GM12891 (cell line): Measurements from ENCODE around the gene CRIM1.

Experiments used
- DNase-seq: peaks from one replicate; pipeline ENCODE4 v3.0.0; 2011; ENCODE audit warnings: low spot score; ENCODE audit not compliant: insufficient read length
- FAIRE-seq: peaks from 2 replicates; lab custom pipeline; 2011; peaks lifted over from hg19 to GRCh38; lab: Jason Lieb, UNC
- PAX5 ChIP-seq: IDR thresholded peaks from 2 replicates; pipeline ENCODE4 v1.6.1; 2011; ENCODE audit warnings: low read length, moderate library complexity, mild to moderate bottlenecking; ENCODE audit not compliant: insufficient read depth, severe bottlenecking
- POLR2A ChIP-seq: IDR thresholded peaks from 2 replicates; pipeline ENCODE4 v1.6.1; 2011; ENCODE audit warnings: low read depth, low read length, control low read depth
- POLR2AphosphoS5 ChIP-seq: IDR thresholded peaks from 2 replicates; pipeline ENCODE4 v1.6.1; 2011; ENCODE audit warnings: low read depth, low read length, control low read depth
- POU2F2 ChIP-seq: IDR thresholded peaks from 2 replicates; pipeline ENCODE4 v1.6.1; 2011; ENCODE audit warnings: low read depth, mild to moderate bottlenecking, control low read depth, low read length, moderate library complexity
- SPI1 ChIP-seq: IDR thresholded peaks from 2 replicates; pipeline ENCODE4 v1.6.1; 2011; ENCODE audit warnings: low read depth, low read length, control low read depth
- TAF1 ChIP-seq: IDR thresholded peaks from 2 replicates; pipeline ENCODE4 v1.6.1; 2011; ENCODE audit warnings: low read depth, low read length, control low read depth

CRIM1 gene

DNA sequence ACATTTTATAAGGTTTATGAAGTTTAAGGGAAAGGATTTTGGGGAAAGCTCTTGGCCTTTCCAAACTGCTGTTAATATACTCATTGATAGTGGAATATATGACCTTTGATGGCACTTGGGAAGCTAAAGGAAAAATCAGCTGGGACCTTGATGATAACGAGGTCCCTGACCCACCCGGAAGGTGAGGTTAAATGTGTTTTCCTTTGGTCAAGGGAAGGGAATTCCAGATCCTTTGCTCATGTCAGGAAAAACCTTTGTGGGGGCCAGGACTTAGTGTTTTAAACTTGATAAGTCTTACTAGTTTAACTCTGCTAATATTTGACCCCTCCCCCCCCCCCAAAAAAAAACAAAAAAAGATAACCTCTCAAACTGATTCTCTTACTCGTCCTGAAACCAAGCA is 50.7 kb downstream of the CRIM1 start:
- FAIRE-seq (no peak), DNase-seq (no peak)
- no peak for TF ChIP-seq SPI1
- TF ChIP-seq POLR2A = no peak
- no peak for TF ChIP-seq TAF1
- TF ChIP-seq PAX5 = no peak

DNA sequence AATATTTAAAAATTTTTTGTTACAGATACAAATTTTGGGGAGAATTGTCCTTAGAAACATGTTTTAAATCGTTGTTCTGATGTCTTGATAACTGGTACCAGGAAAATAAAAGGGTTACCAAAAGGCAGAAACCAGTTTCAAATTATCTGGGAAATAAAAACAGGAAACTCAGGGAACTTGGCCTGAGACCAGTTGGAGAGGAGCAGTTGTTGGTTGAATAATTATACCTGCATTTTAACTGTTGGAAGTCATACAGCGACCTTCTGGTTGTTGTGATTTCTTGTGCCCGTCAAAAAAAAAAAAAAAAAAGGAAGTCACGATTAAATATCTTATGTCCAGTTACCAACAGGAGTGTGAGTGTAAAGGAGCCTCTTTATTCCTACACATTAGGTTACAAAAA is 51.8 kb downstream of the CRIM1 start:
- FAIRE-seq (no peak), DNase-seq (no peak)
- TF ChIP-seq SPI1 (no peak), TAF1 (no peak), PAX5 (no peak), POLR2A (no peak), POU2F2 (no peak), POLR2AphosphoS5 (no peak)

DNA sequence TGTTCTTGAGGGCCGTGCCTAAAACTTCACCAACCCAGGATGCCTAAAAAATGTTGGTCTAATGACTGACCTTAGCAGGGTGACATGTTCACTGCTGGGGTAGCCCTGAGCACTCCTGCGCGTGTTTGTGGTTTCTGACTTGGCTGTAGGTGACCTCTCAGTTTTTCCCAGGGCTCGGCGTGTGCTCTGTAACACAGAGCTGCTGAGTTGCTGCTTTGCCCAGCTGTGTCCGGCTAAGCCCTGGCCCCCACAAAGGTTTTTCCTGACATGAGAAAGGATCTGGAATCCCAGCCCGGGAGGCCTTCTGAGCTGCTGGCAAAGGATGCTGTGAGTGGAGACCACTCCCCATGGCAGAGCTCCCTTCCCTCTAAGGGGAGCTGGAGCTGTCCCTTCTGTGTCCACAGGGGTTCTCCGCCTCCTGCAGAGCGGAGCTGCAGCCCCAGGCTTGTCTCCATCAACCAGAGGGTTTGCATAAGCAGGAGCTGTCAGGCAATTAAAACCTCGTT is 52.7 kb downstream of the CRIM1 start:
- DNase-seq (no peak), FAIRE-seq (no peak)
- TF ChIP-seq SPI1 (no peak), POLR2AphosphoS5 (no peak), PAX5 (no peak), POLR2A (no peak)

DNA sequence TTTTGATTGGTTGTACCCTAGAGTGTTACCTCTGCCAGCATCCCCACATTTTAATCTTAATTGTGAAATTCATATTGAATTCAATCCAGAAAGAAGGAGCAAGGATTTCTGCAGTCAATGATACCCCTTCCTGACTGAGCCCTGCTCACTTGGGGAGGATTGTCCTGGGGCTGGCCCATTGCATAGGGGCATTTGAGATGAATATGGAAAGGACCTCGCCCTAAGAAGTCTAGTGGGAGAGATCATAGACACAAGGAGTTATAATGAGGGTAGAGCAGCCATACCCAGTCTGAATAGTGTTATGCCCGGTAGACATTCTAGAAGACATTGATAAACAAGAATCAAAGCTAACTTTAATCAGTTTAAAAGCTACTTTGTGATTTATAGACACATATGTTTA is 53.8 kb downstream of the CRIM1 start:
- DNase-seq (no peak), FAIRE-seq (no peak)
- no peak for TF ChIP-seq POLR2AphosphoS5
- no peak for TF ChIP-seq PAX5
- TF ChIP-seq SPI1 = no peak
- no peak for TF ChIP-seq POU2F2
- no peak for TF ChIP-seq POLR2A
- TF ChIP-seq TAF1 = no peak

DNA sequence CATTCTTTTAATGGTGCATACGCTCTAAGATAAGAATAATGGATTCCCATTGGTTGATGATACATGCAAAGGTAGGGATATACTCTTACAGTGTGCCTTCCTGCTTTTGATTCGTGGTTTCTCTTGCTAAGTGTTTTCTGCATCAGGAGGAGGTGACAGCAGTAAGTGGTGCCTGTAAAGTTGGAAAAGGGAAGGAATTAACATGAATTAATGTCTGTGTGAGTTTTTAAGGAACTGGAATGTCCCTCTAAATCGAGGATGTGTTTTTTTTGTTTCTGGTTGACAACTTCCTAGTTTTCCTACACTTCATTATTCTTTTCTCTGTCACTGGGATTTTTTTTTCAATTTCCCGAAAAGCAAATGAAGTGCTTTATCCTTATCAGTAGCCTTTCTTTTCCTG is 54.4 kb downstream of the CRIM1 start:
- TF ChIP-seq SPI1 (no peak), TAF1 (no peak), POLR2AphosphoS5 (no peak), PAX5 (no peak), POU2F2 (no peak), POLR2A (no peak)
- DNase-seq (no peak), FAIRE-seq (no peak)

DNA sequence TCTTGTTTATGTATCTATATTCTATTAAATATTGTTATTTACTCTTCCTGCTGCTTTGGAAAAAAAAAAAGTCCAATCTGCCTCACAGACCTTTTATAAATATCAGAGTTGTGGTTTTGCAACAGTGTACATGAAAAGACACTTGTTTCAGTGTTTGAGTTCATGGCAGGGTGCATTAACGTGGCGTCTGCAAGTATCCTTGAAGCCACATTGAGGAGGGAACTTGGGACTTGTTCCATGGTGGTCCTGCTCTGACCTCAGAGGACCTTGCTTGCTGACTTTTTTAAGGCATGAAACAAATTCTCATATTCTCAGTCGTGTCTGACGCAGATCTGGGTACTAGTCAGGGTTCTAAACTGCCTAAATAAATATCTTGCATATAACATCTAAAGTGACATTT is 55.1 kb downstream of the CRIM1 start:
- DNase-seq (no peak), FAIRE-seq (no peak)
- TF ChIP-seq POLR2AphosphoS5 (no peak), SPI1 (no peak), TAF1 (no peak), POU2F2 (no peak), PAX5 (no peak), POLR2A (no peak)

DNA sequence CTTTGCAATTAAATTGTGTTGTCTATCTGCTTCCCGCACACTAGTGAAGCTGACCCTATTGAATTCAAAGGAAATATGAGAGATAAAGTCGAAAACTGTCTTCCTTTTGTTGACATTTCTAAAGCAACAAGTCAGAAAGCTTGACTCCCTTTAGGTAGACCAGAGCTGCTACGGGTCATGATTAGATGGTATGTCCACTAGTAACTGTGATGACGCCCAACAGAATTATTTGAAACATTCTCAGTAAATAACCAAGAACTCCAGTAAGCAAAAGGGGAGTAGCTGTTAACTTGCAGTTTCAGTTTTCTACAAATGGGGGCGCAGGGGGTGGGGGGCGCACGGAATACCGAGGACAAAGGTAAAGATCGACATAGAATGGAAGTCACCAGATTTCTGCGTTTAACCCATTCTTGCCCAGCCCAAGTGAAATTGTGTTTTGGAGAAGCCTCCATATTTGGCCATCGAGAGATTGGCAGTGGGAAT is 56.4 kb downstream of the CRIM1 start:
- TF ChIP-seq TAF1 = no peak
- no peak for TF ChIP-seq SPI1
- no peak for TF ChIP-seq POLR2AphosphoS5
- TF ChIP-seq PAX5 = no peak
- no peak for TF ChIP-seq POLR2A
- TF ChIP-seq POU2F2 = no peak
- DNase-seq = no peak
- FAIRE-seq = no peak

DNA sequence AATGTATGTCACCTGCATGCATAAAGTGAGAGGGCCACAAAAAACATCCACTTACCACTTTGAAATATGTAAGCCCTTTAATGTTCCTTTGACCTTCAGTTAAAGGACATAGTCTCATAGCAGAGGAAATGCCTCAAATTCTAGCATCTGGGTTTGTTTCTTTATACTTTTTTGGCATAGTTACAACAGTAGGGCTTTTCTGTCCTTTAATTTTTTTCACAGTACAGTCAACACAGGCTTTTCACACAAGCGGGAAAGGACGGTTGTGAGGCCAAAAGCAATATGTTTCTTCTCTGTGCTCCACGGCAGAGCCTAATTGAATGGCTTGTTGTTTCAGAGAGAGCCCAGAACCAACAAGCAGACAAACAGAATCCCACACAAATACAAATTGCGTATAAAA is 57.6 kb downstream of the CRIM1 start:
- TF ChIP-seq PAX5 = no peak
- no peak for TF ChIP-seq POU2F2
- TF ChIP-seq POLR2AphosphoS5 = no peak
- FAIRE-seq (no peak), DNase-seq (no peak)

DNA sequence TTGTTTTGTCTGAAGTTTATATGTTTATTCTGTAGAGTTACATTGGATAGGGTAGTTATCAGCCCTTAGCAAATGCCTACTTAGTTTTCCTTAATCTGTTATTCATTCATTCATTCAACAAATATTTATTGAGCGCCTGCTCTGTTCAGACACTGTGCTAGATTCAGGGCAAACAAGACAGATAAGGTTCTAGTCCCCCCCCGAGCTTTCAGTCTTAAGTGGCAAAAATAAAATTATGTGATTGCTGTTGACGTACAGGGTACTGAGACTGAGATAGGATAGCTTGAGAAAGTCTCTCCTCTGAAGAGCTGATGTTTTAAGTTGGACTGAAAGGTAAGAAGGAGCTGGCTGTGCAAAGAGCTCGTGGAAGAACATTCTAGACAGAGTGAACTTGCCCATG is 58.7 kb downstream of the CRIM1 start:
- no peak for DNase-seq
- TF ChIP-seq TAF1 (no peak), PAX5 (no peak), SPI1 (no peak), POLR2AphosphoS5 (no peak), POU2F2 (no peak), POLR2A (no peak)
- FAIRE-seq = no peak

DNA sequence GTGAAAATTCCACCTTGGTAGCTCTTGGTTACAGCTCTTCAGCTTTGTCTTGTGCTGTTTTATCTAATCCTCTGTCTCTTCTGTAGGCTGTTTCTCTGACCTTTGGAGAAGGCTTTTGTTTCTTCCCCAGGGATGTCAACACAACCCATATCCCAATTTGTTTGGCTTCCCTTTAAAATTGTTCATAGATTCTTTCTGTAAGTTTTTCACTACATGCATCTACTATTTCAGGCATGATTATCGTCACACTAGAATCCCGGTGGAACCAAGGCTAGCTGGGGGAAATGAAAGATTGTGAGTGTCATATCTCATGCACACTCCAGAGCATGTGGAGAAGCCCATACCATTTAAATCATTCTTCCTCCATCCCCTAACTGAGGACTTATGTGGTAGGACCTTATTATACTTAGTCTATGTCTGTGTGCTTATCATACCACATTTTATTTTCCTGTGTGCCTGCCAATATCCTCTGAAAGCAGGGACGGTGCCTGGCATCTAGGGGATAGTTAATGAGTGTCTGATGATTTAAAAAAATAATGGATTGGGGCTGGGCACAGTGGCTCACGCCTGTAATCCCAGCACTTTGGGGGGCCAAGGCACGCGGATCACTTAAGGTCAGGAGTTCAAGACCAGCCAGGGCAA is 59.9 kb downstream of the CRIM1 start:
- no peak for DNase-seq
- TF ChIP-seq PAX5 (no peak), POLR2AphosphoS5 (no peak), SPI1 (no peak), POLR2A (no peak), TAF1 (no peak), POU2F2 (no peak)
- no peak for FAIRE-seq
